HepG2 (cell line): ENCODE data around the gene MCEE. TPM values are rescaled to one million over a fixed set of nuclear protein-coding genes. Genes with fewer than 3 reads are reported as not detected.
A peak's percentile ranks its signal among the peaks of the same experiment; 100 is the strongest.

Experiments used
- ARNTL ChIP-seq: sonication (generic); formaldehyde crosslinking; IDR thresholded peaks from 2 replicates; pipeline ENCODE4 v1.4.0; 2020; ENCODE audit warnings: mild to moderate bottlenecking, missing genetic modification reagents
- FOXA3 ChIP-seq: IDR thresholded peaks from 2 replicates; pipeline ENCODE4 v1.6.1; 2016; ENCODE audit warnings: missing genetic modification reagents, missing compliant biosample characterization
- HDAC2 ChIP-seq: sonication (generic); formaldehyde crosslinking; IDR thresholded peaks from 2 replicates; pipeline ENCODE4 v1.4.0; 2020; ENCODE audit warnings: missing genetic modification reagents
- MZF1 ChIP-seq: sonication (generic); formaldehyde crosslinking; IDR thresholded peaks from 2 replicates; pipeline ENCODE4 v1.8.1; 2023; ENCODE audit warnings: mild to moderate bottlenecking, missing genetic modification reagents, borderline replicate concordance
- NPAS2 ChIP-seq: sonication (generic); formaldehyde crosslinking; IDR thresholded peaks from 2 replicates; pipeline ENCODE4 v1.8.0; 2022; ENCODE audit warnings: mild to moderate bottlenecking, missing genetic modification reagents, borderline replicate concordance
- PHB2 ChIP-seq: fragments of 450-650 bp; IDR thresholded peaks from 2 replicates; pipeline ENCODE4 v1.6.1; 2018; ENCODE audit not compliant: partially characterized antibody
- RCOR2 ChIP-seq: IDR thresholded peaks from 2 replicates; pipeline ENCODE4 v1.6.1; 2016; ENCODE audit warnings: missing biosample characterization, missing genetic modification reagents
- SCMH1 ChIP-seq: sonication (generic); formaldehyde crosslinking; IDR thresholded peaks from 2 replicates; pipeline ENCODE4 v1.9.0; 2021; ENCODE audit warnings: missing genetic modification reagents, mild to moderate bottlenecking, borderline replicate concordance
- SP5 ChIP-seq: IDR thresholded peaks from 2 replicates; pipeline ENCODE4 v1.6.1; 2016; ENCODE audit warnings: low read depth, borderline replicate concordance
- ZNF143 ChIP-seq: sonication (generic); formaldehyde crosslinking; IDR thresholded peaks from 2 replicates; pipeline ENCODE4 v1.4.0; 2020; ENCODE audit warnings: missing genetic modification reagents
- ZNF230 ChIP-seq: sonication (generic); formaldehyde crosslinking; IDR thresholded peaks from 2 replicates; pipeline ENCODE4 v1.4.0; 2020; ENCODE audit warnings: mild to moderate bottlenecking, missing genetic modification reagents
- ZNF484 ChIP-seq: sonication (generic); formaldehyde crosslinking; IDR thresholded peaks from 2 replicates; pipeline ENCODE4 v1.5.1; 2020; ENCODE audit warnings: mild to moderate bottlenecking, low read depth, missing genetic modification reagents, borderline replicate concordance
- ZNF674 ChIP-seq: sonication (generic); formaldehyde crosslinking; IDR thresholded peaks from 2 replicates; pipeline ENCODE4 v1.5.0; 2020; ENCODE audit warnings: low read depth, mild to moderate bottlenecking, missing genetic modification reagents
- ZNF777 ChIP-seq: sonication (generic); formaldehyde crosslinking; IDR thresholded peaks from 2 replicates; pipeline ENCODE4 v1.4.0; 2020; ENCODE audit warnings: missing genetic modification reagents
- polyA plus RNA-seq, 8 experiments: library from polyadenylated mRNA; depleted of rRNA in 3 of 8; stranded (reverse) in 7 of 8; unstranded in 1 of 8; fragments of >200 nt; fragmentation: Illumina TruSeq in 4 of 8; extraction: Trizol in 4 of 8; gene quantifications; 2 replicates each; pipeline versions ENCODE4 v1.2.1 to v1.2.3, GENCODE V29; 2011 to 2016; ENCODE audit warnings: low read depth in 4 of 8, missing spikeins in 1 of 8, mixed read lengths in 1 of 8; ENCODE audit not compliant: insufficient read depth in 1 of 8
- total RNA-seq, 5 experiments: library from RNA; depleted of rRNA; stranded (reverse); fragments of >200 nt; fragmentation: Illumina TruSeq; extraction: Trizol; gene quantifications; 2 replicates each; pipeline ENCODE4 v1.2.3, GENCODE V29; 2016; ENCODE audit warnings: low read depth in 1 of 5
- TF ChIP-seq, protein P1 (sequence below): sonication (generic); formaldehyde crosslinking; IDR thresholded peaks from 2 replicates; pipeline ENCODE4 v1.4.0; 2020; ENCODE audit warnings: missing genetic modification reagents
- TF ChIP-seq, protein P2 (sequence below): sonication (generic); formaldehyde crosslinking; IDR thresholded peaks from 2 replicates; pipeline ENCODE4 v1.4.0; 2020; ENCODE audit warnings: mild to moderate bottlenecking, missing genetic modification reagents
- TF ChIP-seq, protein P3 (sequence below): sonication (generic); formaldehyde crosslinking; IDR thresholded peaks from 2 replicates; pipeline ENCODE4 v1.5.1; 2020; ENCODE audit warnings: missing genetic modification reagents, mild to moderate bottlenecking, borderline replicate concordance
- TF ChIP-seq, protein P4 (sequence below): sonication (generic); formaldehyde crosslinking; IDR thresholded peaks from 2 replicates; pipeline ENCODE4 v1.8.1; 2023; ENCODE audit warnings: mild to moderate bottlenecking, missing genetic modification reagents
- TF ChIP-seq, protein P5 (sequence below): sonication (generic); formaldehyde crosslinking; IDR thresholded peaks from 2 replicates; pipeline ENCODE4 v1.4.0; 2020; ENCODE audit warnings: missing genetic modification reagents, borderline replicate concordance

The MCEE gene
- total and polyA plus RNA-seq, 2 of the 13 experiments (the other 11 are each of a cell fraction or from before 2014, with no cell fraction given) = 32.0 to 66.9 TPM

DNA sequence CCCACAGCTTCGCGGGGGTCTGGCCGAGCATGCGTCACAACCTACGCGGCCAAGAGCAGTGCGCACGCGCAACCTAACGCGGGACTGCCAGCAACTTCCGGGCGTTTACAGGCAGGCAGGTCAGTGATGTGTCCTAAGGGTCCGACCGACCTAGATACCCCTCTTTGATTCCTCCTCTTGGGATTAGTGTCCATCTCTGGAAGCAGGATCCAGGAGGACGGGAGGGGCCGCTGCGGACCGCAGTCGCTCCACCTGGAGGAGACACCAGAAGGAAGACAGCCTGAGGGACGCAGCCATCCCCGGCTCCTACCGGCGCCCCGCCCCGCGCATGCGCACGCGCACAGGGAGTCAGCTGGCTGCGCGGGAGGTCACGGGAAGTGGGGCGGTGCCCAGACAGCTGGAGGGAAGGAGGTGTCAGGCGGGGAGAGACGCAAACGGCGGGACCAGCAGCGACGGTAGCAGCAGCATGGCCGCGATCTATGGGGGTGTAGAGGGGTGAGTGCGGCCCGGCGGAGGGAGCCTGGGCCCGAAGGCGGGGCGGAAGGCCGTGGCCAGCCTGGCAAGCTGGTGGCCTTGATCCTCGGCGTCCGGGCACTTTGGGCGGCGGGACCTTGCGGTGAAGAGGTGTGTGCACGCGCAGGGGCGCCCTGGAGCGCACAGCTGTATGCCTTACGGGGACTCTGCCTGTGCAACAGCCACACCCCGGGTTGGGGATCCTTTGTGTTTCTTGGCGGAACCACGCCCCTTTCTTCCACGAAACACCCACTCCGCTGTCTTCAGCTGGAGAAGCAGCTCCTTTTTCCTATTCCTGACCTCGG is 61.6 kb downstream of the MCEE start, which contains the start of gene NAGK (continued):
- TF ChIP-seq, protein P1, sequence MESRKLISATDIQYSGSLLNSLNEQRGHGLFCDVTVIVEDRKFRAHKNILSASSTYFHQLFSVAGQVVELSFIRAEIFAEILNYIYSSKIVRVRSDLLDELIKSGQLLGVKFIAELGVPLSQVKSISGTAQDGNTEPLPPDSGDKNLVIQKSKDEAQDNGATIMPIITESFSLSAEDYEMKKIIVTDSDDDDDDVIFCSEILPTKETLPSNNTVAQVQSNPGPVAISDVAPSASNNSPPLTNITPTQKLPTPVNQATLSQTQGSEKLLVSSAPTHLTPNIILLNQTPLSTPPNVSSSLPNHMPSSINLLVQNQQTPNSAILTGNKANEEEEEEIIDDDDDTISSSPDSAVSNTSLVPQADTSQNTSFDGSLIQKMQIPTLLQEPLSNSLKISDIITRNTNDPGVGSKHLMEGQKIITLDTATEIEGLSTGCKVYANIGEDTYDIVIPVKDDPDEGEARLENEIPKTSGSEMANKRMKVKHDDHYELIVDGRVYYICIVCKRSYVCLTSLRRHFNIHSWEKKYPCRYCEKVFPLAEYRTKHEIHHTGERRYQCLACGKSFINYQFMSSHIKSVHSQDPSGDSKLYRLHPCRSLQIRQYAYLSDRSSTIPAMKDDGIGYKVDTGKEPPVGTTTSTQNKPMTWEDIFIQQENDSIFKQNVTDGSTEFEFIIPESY = no peak; the same call in 1 of the 2 replicates
- peak; percentile 55; the same call in 1 of the 2 replicates for TF ChIP-seq ZNF484 (CRISPR knock-in tag)
- TF ChIP-seq RCOR2 = 0 out of 2 replicates have a peak, but pooled peaks have one; percentile 62
- TF ChIP-seq PHB2 = no peak
- TF ChIP-seq HDAC2 (CRISPR knock-in tag) = peak; percentile 82
- no peak for TF ChIP-seq NPAS2
- TF ChIP-seq, protein P2, sequence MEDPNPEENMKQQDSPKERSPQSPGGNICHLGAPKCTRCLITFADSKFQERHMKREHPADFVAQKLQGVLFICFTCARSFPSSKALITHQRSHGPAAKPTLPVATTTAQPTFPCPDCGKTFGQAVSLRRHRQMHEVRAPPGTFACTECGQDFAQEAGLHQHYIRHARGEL (CRISPR knock-in tag) = 0 out of 2 replicates have a peak, but pooled peaks have one; percentile 16
- peak; percentile 91 for TF ChIP-seq MZF1 (CRISPR knock-in tag)
- TF ChIP-seq, protein P3, sequence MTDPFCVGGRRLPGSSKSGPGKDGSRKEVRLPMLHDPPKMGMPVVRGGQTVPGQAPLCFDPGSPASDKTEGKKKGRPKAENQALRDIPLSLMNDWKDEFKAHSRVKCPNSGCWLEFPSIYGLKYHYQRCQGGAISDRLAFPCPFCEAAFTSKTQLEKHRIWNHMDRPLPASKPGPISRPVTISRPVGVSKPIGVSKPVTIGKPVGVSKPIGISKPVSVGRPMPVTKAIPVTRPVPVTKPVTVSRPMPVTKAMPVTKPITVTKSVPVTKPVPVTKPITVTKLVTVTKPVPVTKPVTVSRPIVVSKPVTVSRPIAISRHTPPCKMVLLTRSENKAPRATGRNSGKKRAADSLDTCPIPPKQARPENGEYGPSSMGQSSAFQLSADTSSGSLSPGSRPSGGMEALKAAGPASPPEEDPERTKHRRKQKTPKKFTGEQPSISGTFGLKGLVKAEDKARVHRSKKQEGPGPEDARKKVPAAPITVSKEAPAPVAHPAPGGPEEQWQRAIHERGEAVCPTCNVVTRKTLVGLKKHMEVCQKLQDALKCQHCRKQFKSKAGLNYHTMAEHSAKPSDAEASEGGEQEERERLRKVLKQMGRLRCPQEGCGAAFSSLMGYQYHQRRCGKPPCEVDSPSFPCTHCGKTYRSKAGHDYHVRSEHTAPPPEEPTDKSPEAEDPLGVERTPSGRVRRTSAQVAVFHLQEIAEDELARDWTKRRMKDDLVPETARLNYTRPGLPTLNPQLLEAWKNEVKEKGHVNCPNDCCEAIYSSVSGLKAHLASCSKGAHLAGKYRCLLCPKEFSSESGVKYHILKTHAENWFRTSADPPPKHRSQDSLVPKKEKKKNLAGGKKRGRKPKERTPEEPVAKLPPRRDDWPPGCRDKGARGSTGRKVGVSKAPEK (CRISPR knock-in tag) = no peak
- TF ChIP-seq ARNTL (CRISPR knock-in tag) = peak; percentile 85
- peak; percentile 72 for TF ChIP-seq FOXA3
- peak; percentile 91; the same call in 1 of the 2 replicates for TF ChIP-seq ZNF230 (CRISPR knock-in tag)
- TF ChIP-seq ZNF674 (CRISPR knock-in tag) = peak; percentile 97
- peak; percentile 65 for TF ChIP-seq ZNF777 (CRISPR knock-in tag)
- peak; percentile 96 for TF ChIP-seq SP5 (CRISPR knock-in tag)
- TF ChIP-seq SCMH1 (CRISPR knock-in tag) = no peak
- TF ChIP-seq, protein P4, sequence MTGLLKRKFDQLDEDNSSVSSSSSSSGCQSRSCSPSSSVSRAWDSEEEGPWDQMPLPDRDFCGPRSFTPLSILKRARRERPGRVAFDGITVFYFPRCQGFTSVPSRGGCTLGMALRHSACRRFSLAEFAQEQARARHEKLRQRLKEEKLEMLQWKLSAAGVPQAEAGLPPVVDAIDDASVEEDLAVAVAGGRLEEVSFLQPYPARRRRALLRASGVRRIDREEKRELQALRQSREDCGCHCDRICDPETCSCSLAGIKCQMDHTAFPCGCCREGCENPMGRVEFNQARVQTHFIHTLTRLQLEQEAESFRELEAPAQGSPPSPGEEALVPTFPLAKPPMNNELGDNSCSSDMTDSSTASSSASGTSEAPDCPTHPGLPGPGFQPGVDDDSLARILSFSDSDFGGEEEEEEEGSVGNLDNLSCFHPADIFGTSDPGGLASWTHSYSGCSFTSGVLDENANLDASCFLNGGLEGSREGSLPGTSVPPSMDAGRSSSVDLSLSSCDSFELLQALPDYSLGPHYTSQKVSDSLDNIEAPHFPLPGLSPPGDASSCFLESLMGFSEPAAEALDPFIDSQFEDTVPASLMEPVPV (CRISPR knock-in tag) = peak; percentile 93
- peak; percentile 92 for TF ChIP-seq ZNF143
- TF ChIP-seq, protein P5, sequence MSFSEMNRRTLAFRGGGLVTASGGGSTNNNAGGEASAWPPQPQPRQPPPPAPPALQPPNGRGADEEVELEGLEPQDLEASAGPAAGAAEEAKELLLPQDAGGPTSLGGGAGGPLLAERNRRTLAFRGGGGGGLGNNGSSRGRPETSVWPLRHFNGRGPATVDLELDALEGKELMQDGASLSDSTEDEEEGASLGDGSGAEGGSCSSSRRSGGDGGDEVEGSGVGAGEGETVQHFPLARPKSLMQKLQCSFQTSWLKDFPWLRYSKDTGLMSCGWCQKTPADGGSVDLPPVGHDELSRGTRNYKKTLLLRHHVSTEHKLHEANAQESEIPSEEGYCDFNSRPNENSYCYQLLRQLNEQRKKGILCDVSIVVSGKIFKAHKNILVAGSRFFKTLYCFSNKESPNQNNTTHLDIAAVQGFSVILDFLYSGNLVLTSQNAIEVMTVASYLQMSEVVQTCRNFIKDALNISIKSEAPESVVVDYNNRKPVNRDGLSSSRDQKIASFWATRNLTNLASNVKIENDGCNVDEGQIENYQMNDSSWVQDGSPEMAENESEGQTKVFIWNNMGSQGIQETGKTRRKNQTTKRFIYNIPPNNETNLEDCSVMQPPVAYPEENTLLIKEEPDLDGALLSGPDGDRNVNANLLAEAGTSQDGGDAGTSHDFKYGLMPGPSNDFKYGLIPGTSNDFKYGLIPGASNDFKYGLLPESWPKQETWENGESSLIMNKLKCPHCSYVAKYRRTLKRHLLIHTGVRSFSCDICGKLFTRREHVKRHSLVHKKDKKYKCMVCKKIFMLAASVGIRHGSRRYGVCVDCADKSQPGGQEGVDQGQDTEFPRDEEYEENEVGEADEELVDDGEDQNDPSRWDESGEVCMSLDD (CRISPR knock-in tag) = peak; percentile 88
